HG03469 (cell line): ENCODE results near the gene ALG9.
A peak's percentile ranks its signal among the peaks of the same experiment; 100 is the strongest.
"Not testable (repeated sequence)": the region's sequence is repeated elsewhere in the genome, so short reads cannot be mapped to it uniquely, and the experiment has no call there.

Experiments
- ATAC-seq: cut with Tn5 transposase; IDR thresholded peaks from one replicate; pipeline ENCODE4 v1.9.1; 2021; ENCODE audit warnings: mild to moderate bottlenecking, moderate library complexity, moderate number of reproducible peaks; ENCODE audit not compliant: unreplicated experiment

The ALG9 gene

GRCh38 chr11:111771205-111771604, 100.2 kb downstream of the ALG9 start:
- not testable (repeated sequence) for ATAC-seq

GRCh38 chr11:111770581-111771134, 100.7 kb downstream of the ALG9 start:
- ATAC-seq = no peak

GRCh38 chr11:111766834-111767142, 104.6 kb downstream of the ALG9 start:
- ATAC-seq = no peak

GRCh38 chr11:111765984-111766833, 105.2 kb downstream of the ALG9 start, which contains the start of gene PPP2R1B:
TSS of gene PPP2R1B (minus strand) at chr11:111766389. CDS start at chr11:111766361, 28 bp downstream.
- peak; percentile 43 for ATAC-seq

- peak; percentile 8 for ATAC-seq
Measured at GRCh38 chr11:111765320-111765983, 105.9 kb downstream of the ALG9 start.

GRCh38 chr11:111764621-111765020, 106.8 kb downstream of the ALG9 start:
- ATAC-seq = no peak

- no peak for ATAC-seq
Measured at GRCh38 chr11:111762981-111763643, 108.3 kb downstream of the ALG9 start.

- no peak for ATAC-seq
Measured at GRCh38 chr11:111762526-111762925, 108.9 kb downstream of the ALG9 start.

- ATAC-seq = no peak
Measured at GRCh38 chr11:111761036-111761435, 110.3 kb downstream of the ALG9 start.

GRCh38 chr11:111759778-111760407, 111.5 kb downstream of the ALG9 start:
- no peak for ATAC-seq

GRCh38 chr11:111759376-111759775, 112.0 kb downstream of the ALG9 start:
- no peak for ATAC-seq

- no peak for ATAC-seq
Measured at GRCh38 chr11:111756097-111756496, 115.3 kb downstream of the ALG9 start.

- no peak for ATAC-seq
Measured at GRCh38 chr11:111749646-111750045, 121.7 kb downstream of the ALG9 start.

- no peak for ATAC-seq
Measured at GRCh38 chr11:111748035-111748804, 123.2 kb downstream of the ALG9 start.

GRCh38 chr11:111745719-111746504, 125.5 kb downstream of the ALG9 start:
- ATAC-seq = no peak

- no peak for ATAC-seq
Measured at GRCh38 chr11:111743700-111744099, 127.7 kb downstream of the ALG9 start.

- no peak for ATAC-seq
Measured at GRCh38 chr11:111741751-111742150, 129.6 kb downstream of the ALG9 start.

- no peak for ATAC-seq
Measured at GRCh38 chr11:111739299-111739698, 132.1 kb downstream of the ALG9 start.

- no peak for ATAC-seq
Measured at GRCh38 chr11:111737444-111738210, 133.8 kb downstream of the ALG9 start.
